SJSA1 (cell line): ENCODE results near the gene EXOC4. TPM values are rescaled to one million over a fixed set of nuclear protein-coding genes. Genes with fewer than 3 reads are reported as not detected.

Experiments
- DNase-seq, 2 experiments: peaks; one replicate each; pipeline ENCODE4 v3.0.0-alpha.2; 2015 to 2020; ENCODE audit warnings: low spot score in 2 of 2, low read depth in 1 of 2
- H3K27ac ChIP-seq: fragments of 250-450 bp; sonication (Bioruptor Pico); 2 replicates; pipeline ENCODE4 v1.5.1; 2020; ENCODE audit warnings: mild to moderate bottlenecking, moderate library complexity
- H3K27me3 ChIP-seq: fragments of 250-450 bp; sonication (Bioruptor Pico); replicated peaks from 2 replicates; pipeline ENCODE4 v1.5.1; 2020; ENCODE audit warnings: mild to moderate bottlenecking, moderate library complexity
- H3K36me3 ChIP-seq: fragments of 250-450 bp; sonication (Bioruptor Pico); 2 replicates; pipeline ENCODE4 v1.5.1; 2020; ENCODE audit warnings: mild to moderate bottlenecking
- H3K4me1 ChIP-seq: fragments of 250-450 bp; sonication (Bioruptor Pico); replicated peaks from 2 replicates; pipeline ENCODE4 v1.6.1; 2021; ENCODE audit warnings: mild to moderate bottlenecking
- H3K4me3 ChIP-seq: fragments of 250-450 bp; sonication (Bioruptor Pico); 2 replicates; pipeline ENCODE4 v1.5.1; 2020; ENCODE audit warnings: mild to moderate bottlenecking
- H3K9me3 ChIP-seq: fragments of 250-450 bp; sonication (Bioruptor Pico); replicated peaks from 2 replicates; pipeline ENCODE4 v1.5.1; 2020; ENCODE audit warnings: mild to moderate bottlenecking
- total RNA-seq: library from RNA; depleted of rRNA; stranded (reverse); fragments of >200 nt; shearing (Covaris generic); gene quantifications from 2 replicates; pipeline ENCODE4 v1.2.3, GENCODE V29; 2014

The EXOC4 gene
- total RNA-seq, 1 experiment from 2014 or later = 38.5 TPM

- H3K27ac ChIP-seq = no peak overlapping the region
- DNase-seq = no peak
- no peaks in the 10 kb centered on the region for H3K4me1 ChIP-seq
- H3K27me3 ChIP-seq = no peaks in the 10 kb centered on the region
- no peaks in the 10 kb centered on the region for H3K36me3 ChIP-seq
- H3K4me3 ChIP-seq = no peak overlapping the region
- H3K9me3 ChIP-seq = no peaks in the 10 kb centered on the region
Observed at GRCh38 chr7:134031835-134032617, 779.1 kb downstream of the EXOC4 start.

GRCh38 chr7:134034652-134035051, 781.8 kb downstream of the EXOC4 start:
- DNase-seq = peak in 1 of 2 experiments; percentile 36
- Histone ChIP-seq H3K27me3 (no peaks in the 10 kb centered on the region), H3K4me3 (no peak overlapping the region), H3K4me1 (no peaks in the 10 kb centered on the region), H3K27ac (no peak overlapping the region), H3K9me3 (no peaks in the 10 kb centered on the region), H3K36me3 (no peaks in the 10 kb centered on the region)

DNA sequence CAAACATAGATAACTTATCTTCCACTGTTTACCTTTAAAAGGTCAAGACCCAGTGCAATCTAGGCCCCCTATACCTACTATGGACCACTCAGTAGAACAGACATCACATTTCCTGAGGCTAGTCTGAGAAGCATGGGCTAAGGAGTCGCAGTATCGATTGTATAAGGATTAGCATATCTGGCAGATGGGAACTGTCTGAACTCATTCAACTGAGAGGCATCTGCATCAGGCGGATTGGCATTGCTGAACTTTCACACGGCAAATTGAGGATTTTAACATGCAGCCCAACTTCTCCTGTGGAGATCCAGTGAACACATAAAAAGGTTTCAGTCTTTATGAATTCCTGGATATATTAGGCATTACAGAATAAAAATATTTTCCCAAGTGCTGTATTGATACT, 785.1 kb downstream of the EXOC4 start:
- Histone ChIP-seq H3K4me1 (no peaks in the 10 kb centered on the region), H3K36me3 (no peaks in the 10 kb centered on the region), H3K9me3 (no peaks in the 10 kb centered on the region), H3K27me3 (no peaks in the 10 kb centered on the region), H3K4me3 (no peak overlapping the region), H3K27ac (no peak overlapping the region)
- no peak for DNase-seq

DNA sequence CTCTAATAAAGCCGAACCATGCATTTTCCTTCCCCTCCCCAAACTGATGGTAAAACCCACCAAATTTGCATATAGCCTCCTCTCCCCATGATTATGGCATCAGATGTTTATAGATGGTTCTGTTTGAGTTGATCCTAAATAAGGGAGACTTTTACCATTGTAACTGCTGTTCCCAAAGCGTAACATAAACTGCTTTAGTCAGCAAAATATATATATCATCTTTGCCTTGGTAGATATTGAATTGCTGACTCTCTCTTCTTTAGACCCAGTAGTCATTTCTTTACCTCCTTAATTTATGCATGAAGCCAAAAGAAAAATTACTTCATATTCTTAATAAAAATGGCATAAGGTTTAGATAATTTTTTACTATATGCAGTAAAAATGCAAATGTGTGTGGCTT, 788.1 kb downstream of the EXOC4 start:
- H3K27me3 ChIP-seq = no peaks in the 10 kb centered on the region
- H3K36me3 ChIP-seq = no peaks in the 10 kb centered on the region
- no peaks in the 10 kb centered on the region for H3K4me1 ChIP-seq
- no peak for DNase-seq
- H3K9me3 ChIP-seq = no peaks in the 10 kb centered on the region
- no peak overlapping the region for H3K4me3 ChIP-seq
- H3K27ac ChIP-seq = no peak overlapping the region

- no peaks in the 10 kb centered on the region for H3K9me3 ChIP-seq
- H3K27ac ChIP-seq = no peak overlapping the region
- H3K4me1 ChIP-seq = no peaks in the 10 kb centered on the region
- DNase-seq = no peak
- no peak overlapping the region for H3K4me3 ChIP-seq
- no peaks in the 10 kb centered on the region for H3K36me3 ChIP-seq
- no peaks in the 10 kb centered on the region for H3K27me3 ChIP-seq
Observed at GRCh38 chr7:134041477-134041876, 788.6 kb downstream of the EXOC4 start.

DNA sequence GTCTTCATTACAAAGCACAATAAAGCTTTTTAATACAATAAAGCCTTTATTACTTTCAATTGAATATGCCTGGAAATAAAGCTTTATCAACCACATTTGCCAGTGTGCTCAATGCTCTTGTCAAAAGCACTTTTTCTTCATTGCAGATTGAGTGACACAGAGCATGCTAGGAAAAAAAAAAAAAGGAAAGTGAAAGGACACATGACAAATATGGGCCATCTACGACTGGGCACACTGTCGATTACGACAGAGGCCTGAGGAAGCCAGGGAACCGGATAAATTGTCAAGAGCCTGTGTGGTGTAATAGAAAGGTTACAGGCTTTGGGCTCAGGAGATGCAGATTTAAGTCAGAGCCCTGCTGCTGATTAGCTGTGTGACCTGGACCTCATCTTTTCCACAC, 789.4 kb downstream of the EXOC4 start:
- no peaks in the 10 kb centered on the region for H3K27me3 ChIP-seq
- no peaks in the 10 kb centered on the region for H3K4me1 ChIP-seq
- no peaks in the 10 kb centered on the region for H3K36me3 ChIP-seq
- H3K9me3 ChIP-seq = no peaks in the 10 kb centered on the region
- H3K27ac ChIP-seq = no peak overlapping the region
- no peak overlapping the region for H3K4me3 ChIP-seq
- DNase-seq = no peak

DNA sequence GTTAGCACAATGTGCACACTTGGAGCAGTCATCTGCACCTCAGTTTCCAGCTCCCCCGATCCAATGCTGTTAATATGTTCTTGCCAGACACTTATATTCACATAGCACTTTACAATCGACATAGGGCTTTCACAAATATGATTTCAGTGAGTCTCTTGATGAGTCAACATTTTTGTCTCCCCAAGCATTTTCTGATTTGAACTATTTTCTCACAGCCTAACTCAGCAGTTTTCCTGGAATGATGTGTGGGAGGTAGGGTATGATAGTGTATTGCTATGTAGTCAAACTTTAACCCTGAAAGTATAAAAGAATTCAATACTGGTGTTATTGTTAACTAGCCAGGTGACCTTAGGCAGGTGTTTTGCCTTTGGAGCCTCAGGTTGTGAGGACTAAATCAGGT, 791.8 kb downstream of the EXOC4 start:
- no peaks in the 10 kb centered on the region for H3K36me3 ChIP-seq
- H3K27me3 ChIP-seq = no peaks in the 10 kb centered on the region
- no peaks in the 10 kb centered on the region for H3K9me3 ChIP-seq
- H3K27ac ChIP-seq = no peak overlapping the region
- no peaks in the 10 kb centered on the region for H3K4me1 ChIP-seq
- DNase-seq = no peak
- H3K4me3 ChIP-seq = no peak overlapping the region

DNA sequence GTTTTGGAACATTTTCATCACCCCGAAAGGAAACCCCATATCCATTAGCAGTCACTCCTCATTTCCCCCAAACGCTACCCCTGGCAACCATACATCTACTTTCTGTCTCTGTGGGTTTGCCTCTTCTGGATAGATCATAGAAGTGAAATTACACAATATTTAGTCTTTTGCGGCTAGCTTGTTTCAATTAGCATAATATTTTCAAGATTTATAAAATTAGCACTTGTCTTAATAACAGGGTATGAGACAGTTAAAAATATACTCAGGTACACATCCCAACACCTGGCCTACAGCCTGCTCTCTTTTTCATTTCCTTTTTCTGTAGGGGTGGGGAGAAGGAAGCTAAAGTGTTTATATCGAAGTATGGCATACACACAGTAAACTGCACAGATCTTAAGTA, 792.8 kb downstream of the EXOC4 start:
- H3K9me3 ChIP-seq = no peaks in the 10 kb centered on the region
- H3K36me3 ChIP-seq = no peaks in the 10 kb centered on the region
- no peaks in the 10 kb centered on the region for H3K27me3 ChIP-seq
- H3K27ac ChIP-seq = no peak overlapping the region
- no peak for DNase-seq
- no peaks in the 10 kb centered on the region for H3K4me1 ChIP-seq
- H3K4me3 ChIP-seq = no peak overlapping the region

- H3K27ac ChIP-seq = no peak overlapping the region
- H3K27me3 ChIP-seq = no peaks in the 10 kb centered on the region
- DNase-seq = no peak
- H3K36me3 ChIP-seq = no peaks in the 10 kb centered on the region
- H3K9me3 ChIP-seq = no peaks in the 10 kb centered on the region
- H3K4me1 ChIP-seq = no peaks in the 10 kb centered on the region
- no peak overlapping the region for H3K4me3 ChIP-seq
Observed at GRCh38 chr7:134046594-134047128, 793.8 kb downstream of the EXOC4 start.

DNA sequence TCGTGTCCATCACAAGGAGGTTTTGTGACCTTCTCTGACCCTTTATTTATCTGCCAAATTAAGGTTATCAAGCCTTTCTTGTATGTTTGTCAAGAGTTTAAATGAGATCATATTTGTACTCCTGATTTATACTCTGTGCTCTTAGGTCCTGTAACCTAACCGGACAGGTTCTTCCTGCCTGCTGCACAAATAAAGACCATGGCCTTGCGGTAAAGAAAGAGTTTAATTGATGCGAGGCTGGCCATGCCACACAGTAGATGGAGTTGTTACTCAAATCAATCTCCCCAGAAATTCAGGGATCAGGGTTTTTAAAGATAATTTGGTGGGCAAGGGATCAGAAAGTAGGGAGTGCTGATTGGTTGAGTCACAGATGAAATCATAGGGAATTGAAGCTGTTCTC, 794.8 kb downstream of the EXOC4 start:
- no peaks in the 10 kb centered on the region for H3K36me3 ChIP-seq
- H3K9me3 ChIP-seq = no peaks in the 10 kb centered on the region
- H3K27me3 ChIP-seq = no peaks in the 10 kb centered on the region
- DNase-seq = no peak
- no peak overlapping the region for H3K4me3 ChIP-seq
- no peak overlapping the region for H3K27ac ChIP-seq
- H3K4me1 ChIP-seq = no peaks in the 10 kb centered on the region

DNA sequence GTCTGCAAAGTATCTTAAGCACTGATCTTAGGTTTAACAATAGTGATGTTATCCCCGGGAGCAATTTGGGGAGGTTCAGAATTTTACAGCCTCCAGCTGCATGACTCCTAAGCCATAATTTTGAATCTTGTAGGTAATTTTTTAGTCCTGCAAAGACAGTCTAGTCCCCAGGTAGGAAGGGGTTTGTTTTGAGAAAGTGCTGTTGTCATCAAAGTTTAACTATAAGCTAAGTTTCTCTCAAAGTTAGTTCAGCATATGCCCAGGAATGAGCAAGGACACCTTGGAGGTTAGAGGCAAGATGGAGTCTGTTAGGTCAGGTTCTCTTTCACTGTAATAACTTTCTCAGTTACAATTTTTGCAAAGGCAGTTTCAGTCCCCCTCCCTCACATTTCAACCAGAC, 795.3 kb downstream of the EXOC4 start:
- Histone ChIP-seq H3K27ac (no peak overlapping the region), H3K27me3 (no peaks in the 10 kb centered on the region), H3K4me3 (no peak overlapping the region), H3K36me3 (no peaks in the 10 kb centered on the region), H3K9me3 (no peaks in the 10 kb centered on the region), H3K4me1 (no peaks in the 10 kb centered on the region)
- DNase-seq = no peak

DNA sequence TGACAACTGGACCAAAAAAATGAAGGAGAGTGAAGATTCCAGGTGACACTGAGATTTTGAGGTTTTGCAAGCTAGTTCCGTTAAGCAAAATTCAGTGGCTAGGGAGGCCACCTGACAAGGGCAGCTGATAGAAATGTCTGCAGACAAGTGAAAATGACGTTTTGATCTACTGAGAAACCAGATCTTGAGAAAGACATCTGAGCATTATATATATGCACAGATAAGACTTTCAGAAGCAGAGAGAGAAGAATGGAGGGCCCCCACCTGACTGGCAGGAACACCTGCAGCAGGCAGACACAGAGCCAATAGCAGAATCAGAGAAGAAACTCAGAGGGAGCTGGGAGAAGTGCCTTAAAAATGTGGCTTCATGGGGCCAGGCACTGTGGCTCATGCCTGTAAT, 798.1 kb downstream of the EXOC4 start:
- H3K27ac ChIP-seq = no peak overlapping the region
- H3K9me3 ChIP-seq = no peaks in the 10 kb centered on the region
- no peak for DNase-seq
- H3K36me3 ChIP-seq = no peaks in the 10 kb centered on the region
- no peaks in the 10 kb centered on the region for H3K4me1 ChIP-seq
- no peaks in the 10 kb centered on the region for H3K27me3 ChIP-seq
- H3K4me3 ChIP-seq = no peak overlapping the region

DNA sequence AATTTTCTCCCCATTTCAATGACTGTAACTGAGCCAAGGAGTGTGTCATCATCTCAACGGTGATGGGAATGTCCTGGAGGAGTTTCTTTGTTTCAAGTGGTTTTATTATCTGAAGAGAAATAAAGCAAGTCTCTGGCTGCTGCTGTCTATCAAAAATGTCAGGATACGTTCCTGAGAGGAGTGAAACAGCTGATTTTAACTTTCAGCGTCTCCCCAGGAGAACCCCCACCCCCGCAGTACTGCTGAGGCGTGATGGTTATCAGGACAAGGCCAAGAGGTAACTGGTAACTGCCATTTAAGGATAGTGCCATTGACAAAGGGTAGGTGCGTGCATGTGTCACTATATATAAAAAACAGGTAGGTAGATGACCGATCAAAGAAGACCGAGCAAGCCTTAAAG, 803.9 kb downstream of the EXOC4 start:
- H3K9me3 ChIP-seq = no peaks in the 10 kb centered on the region
- H3K27me3 ChIP-seq = no peaks in the 10 kb centered on the region
- no peaks in the 10 kb centered on the region for H3K4me1 ChIP-seq
- no peak for DNase-seq
- no peaks in the 10 kb centered on the region for H3K36me3 ChIP-seq
- no peak overlapping the region for H3K4me3 ChIP-seq
- H3K27ac ChIP-seq = no peak overlapping the region

GRCh38 chr7:134058521-134058920, 805.6 kb downstream of the EXOC4 start:
- no peaks in the 10 kb centered on the region for H3K4me1 ChIP-seq
- no peaks in the 10 kb centered on the region for H3K36me3 ChIP-seq
- no peak overlapping the region for H3K27ac ChIP-seq
- no peak for DNase-seq
- H3K9me3 ChIP-seq = no peaks in the 10 kb centered on the region
- no peak overlapping the region for H3K4me3 ChIP-seq
- H3K27me3 ChIP-seq = no peaks in the 10 kb centered on the region

DNA sequence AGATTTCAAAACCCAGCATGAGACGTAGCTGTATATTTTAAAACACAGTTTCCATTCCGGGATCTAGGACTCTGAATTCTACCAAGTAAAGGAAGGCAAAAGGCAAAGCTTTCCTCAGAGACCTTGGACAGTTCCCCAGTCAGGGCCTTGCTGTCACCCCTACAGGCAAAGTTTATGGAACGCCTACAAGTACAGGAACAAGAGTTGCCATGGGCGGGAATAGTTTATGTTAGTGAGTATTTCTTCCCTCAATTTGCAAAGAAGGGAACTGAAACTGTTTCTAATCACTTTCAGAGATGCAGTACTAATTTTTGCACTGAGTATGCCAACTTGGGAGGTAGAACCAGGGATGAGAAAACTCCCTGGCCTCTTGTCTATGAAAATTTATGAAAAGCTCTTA, 806.1 kb downstream of the EXOC4 start:
- H3K27ac ChIP-seq = no peak overlapping the region
- no peaks in the 10 kb centered on the region for H3K27me3 ChIP-seq
- no peak for DNase-seq

More for the DNA sequence above, 806.1 kb downstream of the EXOC4 start:
- Histone ChIP-seq H3K4me3 (no peak overlapping the region), H3K9me3 (no peaks in the 10 kb centered on the region), H3K4me1 (no peaks in the 10 kb centered on the region), H3K36me3 (no peaks in the 10 kb centered on the region)
